Lower leg skin (tissue), 3 donors: Measurements from ENCODE around the gene AP4E1.

ENCODE experiments used
- CTCF ChIP-seq, 3 donors: fragments of 450-650 bp; IDR thresholded peaks; one replicate each; pipeline ENCODE4 v1.5.1; 2016; ENCODE audit warnings: antibody characterized with exemption in 3 of 3, mild to moderate bottlenecking in 3 of 3, moderate library complexity in 2 of 3
- POLR2A ChIP-seq, 2 donors: fragments of 450-650 bp; IDR thresholded peaks; one replicate each; pipeline ENCODE4 v1.6.1; 2016 to 2017; ENCODE audit warnings: antibody characterized with exemption in 2 of 2, mild to moderate bottlenecking in 1 of 2, moderate library complexity in 1 of 2

GRCh38 chr15:50860824-50861223, 47.7 kb upstream of the AP4E1 start:
- TF ChIP-seq CTCF (IDR thresholded peaks at IDR 0.05) (no peak), POLR2A (IDR thresholded peaks at IDR 0.05) (no peak)
